HTERT RPE-1 (cell line): ENCODE data around the gene UQCR11.
"Not testable (repeated sequence)": the region's sequence is repeated elsewhere in the genome, so short reads cannot be mapped to it uniquely, and the experiment has no call there.

ENCODE experiments used
- in situ Hi-C: fragments of 300-500 bp; cut with MboI; formaldehyde crosslinking; loops from 4 replicates; pipeline ENCODE4 v1.14.3; 2020; ENCODE audit warnings: low sequenced_read_pairs

UQCR11 gene

DNA sequence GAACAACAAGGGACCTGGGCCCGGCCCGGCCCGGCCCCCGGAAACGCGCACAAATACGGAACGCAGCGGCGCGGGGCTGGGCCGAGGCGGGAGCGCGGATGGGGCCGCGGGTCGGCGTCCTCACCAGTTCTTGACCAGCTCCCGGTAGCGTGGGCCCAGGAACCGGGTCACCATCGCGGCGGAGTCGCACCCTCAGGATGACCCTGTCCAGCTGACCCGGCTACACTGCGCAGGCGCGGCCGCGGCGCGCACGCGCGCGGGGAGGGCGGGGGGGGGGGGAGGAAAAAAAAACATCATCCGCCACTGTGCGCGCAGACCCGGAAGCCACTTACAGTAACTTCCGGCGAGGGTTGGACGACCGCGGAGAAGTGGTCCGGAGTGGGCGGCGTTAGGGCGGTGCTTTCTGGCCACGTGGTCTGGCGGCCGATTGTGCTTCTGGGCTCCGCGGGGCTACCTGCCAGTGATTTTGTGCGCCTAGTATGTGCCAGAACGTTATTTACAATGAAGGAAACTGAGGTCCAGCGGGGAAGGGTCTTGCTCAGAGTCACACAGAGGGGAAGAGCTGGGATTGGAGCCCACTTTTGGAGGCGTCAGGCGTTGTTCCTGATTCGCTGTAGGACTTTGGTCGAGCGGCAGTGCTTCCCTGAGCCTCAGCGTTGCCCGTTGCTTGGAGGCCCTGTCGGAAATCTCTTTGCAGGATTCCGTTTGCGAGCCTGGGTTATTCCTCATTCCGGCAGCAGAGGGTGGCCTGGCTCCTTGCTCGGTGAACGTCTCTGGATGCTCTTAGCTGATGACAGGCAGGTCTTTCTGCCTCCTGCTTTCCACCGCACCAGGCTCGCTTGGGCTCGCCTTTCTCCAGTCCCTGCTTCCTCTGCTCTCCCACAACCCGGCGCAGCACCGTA is at the start of gene UQCR11:
TSS of gene UQCR11 (minus strand) at position 227 of the 902 bp plus-strand sequence. CDS start at position 174, 53 bp downstream.
- in situ Hi-C loops = no loop called here

- in situ Hi-C loops = no loop called here
Measured at GRCh38 chr19:1654178-1654792, 49.0 kb upstream of the UQCR11 start.

- in situ Hi-C loops = no loop called here
Measured at GRCh38 chr19:1653300-1653628, 48.0 kb upstream of the UQCR11 start.

- in situ Hi-C loops = no loop called here
Measured at GRCh38 chr19:1652471-1653299, 47.4 kb upstream of the UQCR11 start, which contains the start of gene TCF3. TCF3 (minus strand) TSS chr19:1652615; CDS start chr19:1650248, 2,367 bp downstream.

GRCh38 chr19:1651568-1652291 is 46.5 kb upstream of the UQCR11 start:
- in situ Hi-C loops = no loop called here

GRCh38 chr19:1650650-1651567 is 45.6 kb upstream of the UQCR11 start:
- in situ Hi-C loops = no loop called here

- in situ Hi-C loops = no loop called here
Measured at GRCh38 chr19:1649706-1650649, 44.7 kb upstream of the UQCR11 start.

GRCh38 chr19:1648920-1649541 is 43.8 kb upstream of the UQCR11 start:
- in situ Hi-C loops = no loop called here

DNA sequence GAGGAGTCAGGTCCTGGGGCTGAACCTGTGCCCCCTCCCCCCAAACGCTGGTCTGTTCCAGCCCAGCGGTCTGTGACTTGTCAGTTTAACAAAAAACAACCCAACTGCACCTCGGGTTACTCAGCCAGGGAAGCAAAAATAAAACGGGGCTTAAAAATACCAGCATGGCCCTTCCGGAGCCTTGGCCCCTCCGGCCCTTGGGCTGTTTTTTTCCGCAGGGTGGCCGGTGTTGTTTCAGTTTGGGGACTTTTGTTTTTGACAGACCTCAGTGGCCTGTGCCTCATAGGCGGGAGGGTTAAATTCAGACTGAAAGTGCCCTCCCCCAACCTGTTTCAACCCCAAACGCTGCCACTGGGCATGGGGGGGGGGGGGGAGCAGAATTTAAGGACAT is 43.2 kb upstream of the UQCR11 start:
- in situ Hi-C loops = no loop called here

- in situ Hi-C loops = no loop called here
Measured at GRCh38 chr19:1647501-1648458, 42.5 kb upstream of the UQCR11 start.

DNA sequence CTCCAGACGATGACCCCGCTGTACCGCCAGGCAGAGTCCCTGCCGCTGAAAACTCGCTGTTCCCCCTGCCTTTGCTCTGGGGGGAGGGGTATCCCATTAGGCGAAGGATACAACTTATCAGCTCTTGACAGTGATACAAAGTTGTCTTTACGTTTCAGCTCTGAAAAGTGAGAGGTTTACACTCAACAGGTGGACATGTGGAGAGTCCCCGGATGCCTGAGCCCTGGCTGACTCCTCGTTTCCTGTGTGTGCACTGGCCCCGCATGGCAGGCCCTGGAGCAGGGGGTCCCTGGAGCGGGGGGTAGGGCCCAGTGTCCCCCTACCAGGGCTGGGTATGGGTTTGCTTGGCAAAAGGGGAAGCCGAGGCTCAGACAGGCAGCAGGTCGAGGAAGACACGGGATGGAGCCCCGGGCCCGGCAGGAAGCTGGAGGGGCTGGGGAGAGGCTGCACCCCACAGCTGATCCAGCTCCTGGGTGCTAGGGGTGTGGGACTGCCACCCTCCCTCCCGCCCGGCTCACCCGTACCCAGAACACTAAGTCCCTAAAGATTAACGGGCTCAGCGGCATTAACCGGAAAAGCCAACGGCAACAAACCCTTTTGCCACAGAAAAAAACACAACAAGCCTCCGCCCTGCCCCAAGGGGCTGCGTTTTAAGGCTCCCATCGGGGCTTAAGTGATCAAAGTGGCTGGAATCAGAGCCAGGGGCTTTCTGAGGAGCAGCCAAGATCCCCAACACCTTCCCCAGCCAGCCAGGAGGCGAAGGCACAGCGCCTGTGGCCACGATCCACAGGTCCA is 41.6 kb upstream of the UQCR11 start:
- in situ Hi-C loops = no loop called here

DNA sequence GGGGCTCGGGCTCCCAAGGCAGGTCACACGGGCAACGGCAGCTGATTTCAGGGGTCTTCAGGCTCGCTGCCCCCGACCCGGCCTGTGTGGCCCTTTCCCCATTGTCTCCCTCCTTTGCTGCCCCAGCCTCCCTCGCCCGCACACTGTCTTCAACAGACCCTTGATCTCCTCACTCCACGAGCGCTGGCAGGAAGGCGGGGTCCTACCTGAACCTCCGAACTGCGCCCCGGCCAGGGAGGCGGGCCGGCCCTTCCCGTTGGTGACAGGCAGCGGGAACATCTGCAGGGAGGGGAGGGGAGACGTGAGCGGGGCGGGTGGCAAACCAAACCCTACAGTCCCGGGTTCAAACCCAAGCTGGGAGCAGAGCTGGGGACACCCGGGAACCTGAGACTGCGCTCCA is 40.9 kb upstream of the UQCR11 start:
- in situ Hi-C loops = no loop called here

DNA sequence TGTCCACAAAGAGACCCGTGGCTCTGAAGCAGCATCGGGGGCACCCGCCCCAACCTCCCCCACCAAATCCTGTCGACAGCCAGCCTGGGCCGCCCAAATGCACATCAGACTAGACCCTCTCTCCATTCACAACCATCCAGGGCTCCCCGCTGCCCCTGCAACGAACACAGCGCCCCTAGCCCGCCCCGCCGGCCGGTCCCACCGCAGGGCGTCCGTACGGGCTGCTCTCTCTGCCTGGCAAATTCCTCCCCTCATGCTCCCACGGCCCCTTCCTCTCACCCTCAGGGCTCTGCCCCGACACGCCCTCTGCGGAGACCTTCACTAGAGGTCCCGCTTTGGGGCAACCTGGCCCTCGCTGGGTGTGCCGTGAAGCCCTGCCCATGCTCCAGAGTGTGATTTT is 40.0 kb upstream of the UQCR11 start:
- in situ Hi-C loops = no loop called here

DNA sequence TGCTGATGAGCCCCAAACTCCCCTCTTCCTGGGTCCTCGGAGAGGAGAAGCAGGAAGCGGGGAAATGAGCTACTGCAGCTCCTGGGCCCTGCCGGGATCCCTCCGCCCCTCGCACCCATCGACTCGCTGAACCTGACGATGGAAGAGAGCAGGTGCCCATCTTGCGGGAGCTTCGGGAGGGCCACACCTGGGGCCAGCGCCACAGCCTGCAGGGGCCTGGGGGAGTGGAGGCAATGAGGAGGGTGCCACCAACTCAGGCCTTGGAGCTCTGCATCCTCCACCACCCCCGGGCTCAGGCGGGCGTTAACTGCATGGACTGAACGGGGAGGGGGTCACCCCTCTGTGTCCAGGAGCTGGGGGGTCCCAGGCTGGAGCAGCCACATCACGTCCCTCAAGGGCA is 38.8 kb upstream of the UQCR11 start:
- in situ Hi-C loops = no loop called here

DNA sequence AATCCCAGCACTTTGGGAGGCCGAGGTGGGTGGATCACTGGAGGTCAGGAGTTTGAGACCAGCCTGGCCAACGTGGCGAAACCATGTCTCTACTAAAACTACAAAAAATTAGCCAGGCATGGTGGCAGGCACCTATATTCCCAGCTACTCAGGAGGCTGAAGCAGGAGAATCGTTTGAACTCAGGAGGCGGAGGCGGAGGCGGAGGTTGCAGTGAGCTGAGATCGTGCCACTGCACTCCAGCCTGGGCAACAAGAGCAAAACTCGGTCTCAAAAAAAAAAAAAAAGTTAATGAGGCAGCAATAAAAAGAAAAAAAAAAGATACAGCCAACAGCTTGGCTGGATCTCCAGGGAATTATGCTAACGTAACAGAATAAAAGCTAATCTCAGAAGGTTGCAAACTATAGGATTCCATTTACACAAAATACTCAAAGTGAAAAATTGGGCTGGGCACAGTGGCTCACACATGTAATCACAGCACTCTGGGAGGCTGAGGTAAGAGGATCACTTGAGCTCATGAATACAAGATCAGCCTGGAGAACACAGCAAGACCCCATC is 35.7 kb upstream of the UQCR11 start:
- in situ Hi-C loops = not testable (repeated sequence)
